T-helper 22 cell (primary cell): ENCODE measurements around the gene CDK15.

Experiments used
- DNase-seq: peaks from one replicate; pipeline ENCODE4 v3.0.0-alpha.2; 2020; ENCODE audit warnings: low read depth

CDK15 gene

GRCh38 chr2:201939453-201939941 is 133.2 kb downstream of the CDK15 start:
- no peak for DNase-seq

DNA sequence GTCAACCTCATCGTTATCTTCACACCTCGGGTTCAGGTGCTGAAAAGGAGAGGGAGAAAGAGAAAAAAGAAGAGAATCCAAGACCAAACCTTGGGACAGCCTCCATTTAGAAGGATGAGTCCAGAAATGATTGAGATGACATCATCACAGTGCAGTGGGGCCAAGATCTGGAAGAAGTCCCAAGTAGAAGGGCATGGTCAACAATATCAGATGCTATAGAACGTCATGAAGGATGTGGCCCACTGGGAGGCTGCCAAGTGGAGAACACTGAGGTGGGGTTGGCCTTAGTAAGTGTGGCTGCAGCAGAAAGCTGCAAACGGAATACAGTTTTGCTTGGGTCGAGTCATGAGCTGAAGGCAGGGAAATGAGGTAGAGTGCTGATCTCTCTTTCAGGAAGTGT is 136.2 kb downstream of the CDK15 start:
- DNase-seq: no peak
